Measurements from ENCODE around the gene TRIM46. TPM values are rescaled to one million over a fixed set of nuclear protein-coding genes. Genes with fewer than 3 reads are reported as not detected.

The TRIM46 gene
- total and polyA plus RNA-seq, 2 of the 13 experiments (the other 11 are each of a cell fraction or from before 2014, with no cell fraction given) = 0.04 to 0.09 TPM

- TF ChIP-seq GLI4 (CRISPR knock-in tag; IDR thresholded peaks at IDR 0.05; ENCODE audit: borderline replicate concordance) (no peak), SNAI1 (CRISPR knock-in tag; IDR thresholded peaks at IDR 0.05; ENCODE audit: borderline replicate concordance) (peak; percentile 67; the same call in 1 of the 2 replicates), KAT7 (CRISPR knock-in tag; IDR thresholded peaks at IDR 0.05; ENCODE audit: borderline replicate concordance) (no peak; the same call in 1 of the 2 replicates), PRMT3 (CRISPR knock-in tag; IDR thresholded peaks at IDR 0.05; ENCODE audit: borderline replicate concordance, low read depth) (no peak), SSRP1 (CRISPR knock-in tag; IDR thresholded peaks at IDR 0.05) (no peak), ZNF687 (CRISPR knock-in tag; IDR thresholded peaks at IDR 0.05) (peak; percentile 71), SRSF4 (IDR thresholded peaks at IDR 0.05; ENCODE audit: low read depth, low read length, poor library complexity, severe bottlenecking) (no peak), RBM22 (optimal IDR thresholded peaks at IDR 0.05; ENCODE audit: low read length) (peak; percentile 9), RELA (CRISPR knock-in tag; IDR thresholded peaks at IDR 0.05) (0 out of 2 replicates have a peak, but pooled peaks have one; percentile 28), KDM2A (CRISPR knock-in tag; IDR thresholded peaks at IDR 0.05; ENCODE audit: borderline replicate concordance, low read depth) (peak; percentile 45; the same call in 1 of the 2 replicates), POLR2AphosphoS5 (IDR thresholded peaks at IDR 0.05; ENCODE audit: low read depth, low read length) (peak; percentile 94), ZNF761 (CRISPR knock-in tag; conservative IDR thresholded peaks at IDR 0.05) (no peak; the same call in 1 of the 2 replicates), ONECUT2 (CRISPR knock-in tag; IDR thresholded peaks at IDR 0.05) (peak; percentile 35; the same call in 1 of the 2 replicates)
- TF ChIP-seq, protein P1, sequence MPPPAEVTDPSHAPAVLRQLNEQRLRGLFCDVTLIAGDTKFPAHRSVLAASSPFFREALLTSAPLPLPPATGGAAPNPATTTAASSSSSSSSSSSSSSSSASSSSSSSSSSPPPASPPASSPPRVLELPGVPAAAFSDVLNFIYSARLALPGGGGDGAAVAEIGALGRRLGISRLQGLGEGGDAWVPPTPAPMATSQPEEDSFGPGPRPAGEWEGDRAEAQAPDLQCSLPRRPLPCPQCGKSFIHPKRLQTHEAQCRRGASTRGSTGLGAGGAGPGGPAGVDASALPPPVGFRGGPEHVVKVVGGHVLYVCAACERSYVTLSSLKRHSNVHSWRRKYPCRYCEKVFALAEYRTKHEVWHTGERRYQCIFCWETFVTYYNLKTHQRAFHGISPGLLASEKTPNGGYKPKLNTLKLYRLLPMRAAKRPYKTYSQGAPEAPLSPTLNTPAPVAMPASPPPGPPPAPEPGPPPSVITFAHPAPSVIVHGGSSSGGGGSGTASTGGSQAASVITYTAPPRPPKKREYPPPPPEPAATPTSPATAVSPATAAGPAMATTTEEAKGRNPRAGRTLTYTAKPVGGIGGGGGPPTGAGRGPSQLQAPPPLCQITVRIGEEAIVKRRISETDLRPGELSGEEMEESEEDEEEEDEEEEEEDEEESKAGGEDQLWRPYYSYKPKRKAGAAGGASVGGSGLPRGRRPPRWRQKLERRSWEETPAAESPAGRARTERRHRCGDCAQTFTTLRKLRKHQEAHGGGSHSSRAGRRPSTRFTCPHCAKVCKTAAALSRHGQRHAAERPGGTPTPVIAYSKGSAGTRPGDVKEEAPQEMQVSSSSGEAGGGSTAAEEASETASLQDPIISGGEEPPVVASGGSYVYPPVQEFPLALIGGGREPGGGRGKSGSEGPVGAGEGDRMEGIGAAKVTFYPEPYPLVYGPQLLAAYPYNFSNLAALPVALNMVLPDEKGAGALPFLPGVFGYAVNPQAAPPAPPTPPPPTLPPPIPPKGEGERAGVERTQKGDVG (CRISPR knock-in tag; IDR thresholded peaks at IDR 0.05; ENCODE audit: borderline replicate concordance) = no peak; the same call in 1 of the 2 replicates
- TF ChIP-seq, protein P2, sequence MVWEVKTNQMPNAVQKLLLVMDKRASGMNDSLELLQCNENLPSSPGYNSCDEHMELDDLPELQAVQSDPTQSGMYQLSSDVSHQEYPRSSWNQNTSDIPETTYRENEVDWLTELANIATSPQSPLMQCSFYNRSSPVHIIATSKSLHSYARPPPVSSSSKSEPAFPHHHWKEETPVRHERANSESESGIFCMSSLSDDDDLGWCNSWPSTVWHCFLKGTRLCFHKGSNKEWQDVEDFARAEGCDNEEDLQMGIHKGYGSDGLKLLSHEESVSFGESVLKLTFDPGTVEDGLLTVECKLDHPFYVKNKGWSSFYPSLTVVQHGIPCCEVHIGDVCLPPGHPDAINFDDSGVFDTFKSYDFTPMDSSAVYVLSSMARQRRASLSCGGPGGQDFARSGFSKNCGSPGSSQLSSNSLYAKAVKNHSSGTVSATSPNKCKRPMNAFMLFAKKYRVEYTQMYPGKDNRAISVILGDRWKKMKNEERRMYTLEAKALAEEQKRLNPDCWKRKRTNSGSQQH (CRISPR knock-in tag; IDR thresholded peaks at IDR 0.05; ENCODE audit: low read depth) = peak; percentile 94; the same call in 1 of the 2 replicates
Measured at GRCh38 chr1:155127105-155127966, 46.3 kb upstream of the TRIM46 start, which contains the start of gene EFNA1 (continued).
